ENCODE measurements around the gene ZSCAN4. TPM values are rescaled to one million over a fixed set of nuclear protein-coding genes. Genes with fewer than 3 reads are reported as not detected.

The ZSCAN4 gene
- total RNA-seq, 1 experiment from 2014 or later: 1.3 TPM

Other genes with a start within 250 kb of the ZSCAN4 start
- 6.6 and 16.3 TPM in 2 replicates for gene ZNF749, start 233.6 kb upstream of the ZSCAN4 start, total RNA-seq (2014; rRNA removed; shearing (Covaris generic))
- gene VN1R1, start 211.8 kb upstream of the ZSCAN4 start, total RNA-seq (2014; rRNA removed; shearing (Covaris generic)): not detected in 2 replicates
- 3.3 and 9.1 TPM in 2 replicates for gene ZNF772, start 191.4 kb upstream of the ZSCAN4 start, total RNA-seq (2014; rRNA removed; shearing (Covaris generic))
- 4.9 and 9.2 TPM in 2 replicates for gene ZNF419, start 181.2 kb upstream of the ZSCAN4 start, total RNA-seq (2014; rRNA removed; shearing (Covaris generic))
- 3.8 and 11.8 TPM in 2 replicates for gene ZNF773, start 169.0 kb upstream of the ZSCAN4 start, total RNA-seq (2014; rRNA removed; shearing (Covaris generic))
- 2.6 and 3.9 TPM in 2 replicates for gene ZNF549, start 141.6 kb upstream of the ZSCAN4 start, total RNA-seq (2014; rRNA removed; shearing (Covaris generic))
- gene ZNF550, start 109.1 kb upstream of the ZSCAN4 start, total RNA-seq (2014; rRNA removed; shearing (Covaris generic)): 5.9 and 6.3 TPM in 2 replicates
- gene ZNF416, start 90.0 kb upstream of the ZSCAN4 start, total RNA-seq (2014; rRNA removed; shearing (Covaris generic)): 9.0 and 9.4 TPM in 2 replicates
- not detected in 2 replicates for gene ZIK1, start 84.8 kb upstream of the ZSCAN4 start, total RNA-seq (2014; rRNA removed; shearing (Covaris generic))
- 6.5 and 8.3 TPM in 2 replicates for gene ZNF530, start 69.0 kb upstream of the ZSCAN4 start, total RNA-seq (2014; rRNA removed; shearing (Covaris generic))
- 6.2 and 19.6 TPM in 2 replicates for gene ZNF134, start 54.7 kb upstream of the ZSCAN4 start, total RNA-seq (2014; rRNA removed; shearing (Covaris generic))
- 10.8 and 16.9 TPM in 2 replicates for gene ZNF211, start 35.8 kb upstream of the ZSCAN4 start, total RNA-seq (2014; rRNA removed; shearing (Covaris generic))
- gene ZNF551, start 13.0 kb downstream of the ZSCAN4 start, total RNA-seq (2014; rRNA removed; shearing (Covaris generic)): 11.7 and 15.8 TPM in 2 replicates
- gene ZNF154, start 40.3 kb downstream of the ZSCAN4 start, total RNA-seq (2014; rRNA removed; shearing (Covaris generic)): not detected in 2 replicates
- gene ZNF671, start 58.7 kb downstream of the ZSCAN4 start, total RNA-seq (2014; rRNA removed; shearing (Covaris generic)): not detected in 2 replicates
- 10.8 and 11.0 TPM in 2 replicates for gene ZNF776, start 77.9 kb downstream of the ZSCAN4 start, total RNA-seq (2014; rRNA removed; shearing (Covaris generic))
- gene ZNF586, start 100.7 kb downstream of the ZSCAN4 start, total RNA-seq (2014; rRNA removed; shearing (Covaris generic)): 11.3 and 20.8 TPM in 2 replicates
- gene ZNF552, start 146.0 kb downstream of the ZSCAN4 start, total RNA-seq (2014; rRNA removed; shearing (Covaris generic)): 2.8 and 7.8 TPM in 2 replicates
- 6.0 and 12.8 TPM in 2 replicates for gene ZNF587B, start 161.4 kb downstream of the ZSCAN4 start, total RNA-seq (2014; rRNA removed; shearing (Covaris generic))
- gene ZNF587, start 180.9 kb downstream of the ZSCAN4 start, total RNA-seq (2014; rRNA removed; shearing (Covaris generic)): 7.4 and 9.6 TPM in 2 replicates
- gene ZNF814, start 220.1 kb downstream of the ZSCAN4 start, total RNA-seq (2014; rRNA removed; shearing (Covaris generic)): 1.1 and 2.0 TPM in 2 replicates
- 6.0 and 9.7 TPM in 2 replicates for gene ZNF417, start 247.7 kb downstream of the ZSCAN4 start, total RNA-seq (2014; rRNA removed; shearing (Covaris generic))

All from G401 (cell line).